ENCODE measurements around the gene AAMP.

Gene AAMP

GRCh38 chr2:218216336-218216673 is 53.6 kb downstream of the AAMP start:
- TF ChIP-seq, protein P1, sequence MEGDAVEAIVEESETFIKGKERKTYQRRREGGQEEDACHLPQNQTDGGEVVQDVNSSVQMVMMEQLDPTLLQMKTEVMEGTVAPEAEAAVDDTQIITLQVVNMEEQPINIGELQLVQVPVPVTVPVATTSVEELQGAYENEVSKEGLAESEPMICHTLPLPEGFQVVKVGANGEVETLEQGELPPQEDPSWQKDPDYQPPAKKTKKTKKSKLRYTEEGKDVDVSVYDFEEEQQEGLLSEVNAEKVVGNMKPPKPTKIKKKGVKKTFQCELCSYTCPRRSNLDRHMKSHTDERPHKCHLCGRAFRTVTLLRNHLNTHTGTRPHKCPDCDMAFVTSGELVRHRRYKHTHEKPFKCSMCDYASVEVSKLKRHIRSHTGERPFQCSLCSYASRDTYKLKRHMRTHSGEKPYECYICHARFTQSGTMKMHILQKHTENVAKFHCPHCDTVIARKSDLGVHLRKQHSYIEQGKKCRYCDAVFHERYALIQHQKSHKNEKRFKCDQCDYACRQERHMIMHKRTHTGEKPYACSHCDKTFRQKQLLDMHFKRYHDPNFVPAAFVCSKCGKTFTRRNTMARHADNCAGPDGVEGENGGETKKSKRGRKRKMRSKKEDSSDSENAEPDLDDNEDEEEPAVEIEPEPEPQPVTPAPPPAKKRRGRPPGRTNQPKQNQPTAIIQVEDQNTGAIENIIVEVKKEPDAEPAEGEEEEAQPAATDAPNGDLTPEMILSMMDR (conservative IDR thresholded peaks at IDR 0.05) = no peak

More at GRCh38 chr2:218216336-218216673, 53.6 kb downstream of the AAMP start:
- peak overlapping the region; percentile 88 for H3K27ac ChIP-seq

Measured in VCaP (cell line).